Astrocyte (in vitro differentiated cells and primary cell): Measurements from ENCODE around the gene SARS1. TPM values are rescaled to one million over a fixed set of nuclear protein-coding genes. Genes with fewer than 3 reads are reported as not detected.

Experiments used
- DNase-seq: peaks from one replicate; pipeline ENCODE4 v3.0.0-alpha.2; 2010; ENCODE audit warnings: low read depth
- FAIRE-seq: peaks from 2 replicates; lab custom pipeline; 2011; peaks lifted over from hg19 to GRCh38; lab: Jason Lieb, UNC
- H2AFZ ChIP-seq: 2 replicates; pipeline ENCODE4 v1.6.0; 2012; ENCODE audit warnings: low read depth, low read length, inconsistent platforms
- H3K27ac ChIP-seq: 2 replicates; pipeline ENCODE4 v1.5.1; 2011; ENCODE audit warnings: low read depth, low read length, inconsistent platforms
- H3K27me3 ChIP-seq: 2 replicates; pipeline ENCODE4 v1.6.0; 2011; ENCODE audit warnings: low read length, inconsistent platforms; ENCODE audit not compliant: insufficient read depth
- H3K36me3 ChIP-seq: 2 replicates; pipeline ENCODE4 v1.5.1; 2011; ENCODE audit warnings: low read length, inconsistent platforms; ENCODE audit not compliant: insufficient read depth
- H3K4me1 ChIP-seq: 2 replicates; pipeline ENCODE4 v1.5.1; 2011; ENCODE audit warnings: low read length, inconsistent platforms; ENCODE audit not compliant: insufficient read depth
- H3K4me2 ChIP-seq: 2 replicates; pipeline ENCODE4 v1.6.0; 2012; ENCODE audit warnings: low read length, inconsistent platforms
- H3K4me3 ChIP-seq: 2 replicates; pipeline ENCODE4 v1.5.1; 2011; ENCODE audit warnings: low read depth, mild to moderate bottlenecking, low read length, inconsistent platforms; ENCODE audit not compliant: insufficient read depth
- H3K79me2 ChIP-seq: 2 replicates; pipeline ENCODE4 v1.6.0; 2012; ENCODE audit warnings: mild to moderate bottlenecking, low read length, inconsistent platforms; ENCODE audit not compliant: insufficient read depth
- H3K9ac ChIP-seq: 2 replicates; pipeline ENCODE4 v1.6.0; 2012; ENCODE audit warnings: mild to moderate bottlenecking, low read length, inconsistent platforms
- H3K9me3 ChIP-seq: 2 replicates; pipeline ENCODE4 v1.5.1; 2012; ENCODE audit warnings: low read depth, mild to moderate bottlenecking, low read length, inconsistent platforms; ENCODE audit not compliant: insufficient read depth
- H4K20me1 ChIP-seq: 2 replicates; pipeline ENCODE4 v1.6.0; 2012; ENCODE audit warnings: low read length, inconsistent platforms; ENCODE audit not compliant: insufficient read depth
- H3K27ac Mint-ChIP-seq: one replicate; pipeline ENCODE4 v1.8.0; 2021; ENCODE audit warnings: mild to moderate bottlenecking, mixed read lengths; ENCODE audit not compliant: unreplicated experiment
- H3K27me3 Mint-ChIP-seq: one replicate; pipeline ENCODE4 v1.8.0; 2021; ENCODE audit warnings: low read depth, mixed read lengths; ENCODE audit not compliant: unreplicated experiment
- H3K36me3 Mint-ChIP-seq: one replicate; pipeline ENCODE4 v1.8.0; 2021; ENCODE audit warnings: low read depth, mixed read lengths; ENCODE audit not compliant: unreplicated experiment
- H3K4me1 Mint-ChIP-seq: one replicate; pipeline ENCODE4 v1.8.0; 2021; ENCODE audit warnings: low read depth, mixed read lengths; ENCODE audit not compliant: unreplicated experiment
- H3K4me3 Mint-ChIP-seq: one replicate; pipeline ENCODE4 v1.8.0; 2021; ENCODE audit warnings: mild to moderate bottlenecking, moderate library complexity, mixed read lengths; ENCODE audit not compliant: unreplicated experiment
- H3K9me3 Mint-ChIP-seq: one replicate; pipeline ENCODE4 v1.8.0; 2021; ENCODE audit warnings: mild to moderate bottlenecking, mixed read lengths; ENCODE audit not compliant: unreplicated experiment
- EZH2 ChIP-seq: IDR thresholded peaks from 2 replicates; pipeline ENCODE4 v1.6.1; 2012; ENCODE audit warnings: mild to moderate bottlenecking, low read length, inconsistent platforms; ENCODE audit not compliant: insufficient read depth
- total RNA-seq: library from RNA; stranded (reverse); gene quantifications from 2 replicates; pipeline ENCODE4 v1.2.1, GENCODE V29; 2021
- TF ChIP-seq, protein P1 (sequence below): IDR thresholded peaks from 2 replicates; pipeline ENCODE4 v1.5.1; 2011; ENCODE audit warnings: low read depth, mild to moderate bottlenecking, inconsistent platforms, low read length, moderate library complexity; ENCODE audit not compliant: insufficient read depth

Gene SARS1
- total RNA-seq, 1 donor from 2014 or later: 355 TPM

- peak overlapping the region; percentile 13 for H3K27ac ChIP-seq
- H3K27ac Mint-ChIP-seq: no peak overlapping the region
- DNase-seq: no peak
- peaks cover 7% of the 10 kb centered on the region for H3K36me3 Mint-ChIP-seq
- H3K9ac ChIP-seq: no peak overlapping the region
- H3K9me3 ChIP-seq: no peaks in the 10 kb centered on the region
- FAIRE-seq: no peak
- H3K4me3 ChIP-seq: no peak overlapping the region
- TF ChIP-seq EZH2: no peak
- TF ChIP-seq, protein P1, sequence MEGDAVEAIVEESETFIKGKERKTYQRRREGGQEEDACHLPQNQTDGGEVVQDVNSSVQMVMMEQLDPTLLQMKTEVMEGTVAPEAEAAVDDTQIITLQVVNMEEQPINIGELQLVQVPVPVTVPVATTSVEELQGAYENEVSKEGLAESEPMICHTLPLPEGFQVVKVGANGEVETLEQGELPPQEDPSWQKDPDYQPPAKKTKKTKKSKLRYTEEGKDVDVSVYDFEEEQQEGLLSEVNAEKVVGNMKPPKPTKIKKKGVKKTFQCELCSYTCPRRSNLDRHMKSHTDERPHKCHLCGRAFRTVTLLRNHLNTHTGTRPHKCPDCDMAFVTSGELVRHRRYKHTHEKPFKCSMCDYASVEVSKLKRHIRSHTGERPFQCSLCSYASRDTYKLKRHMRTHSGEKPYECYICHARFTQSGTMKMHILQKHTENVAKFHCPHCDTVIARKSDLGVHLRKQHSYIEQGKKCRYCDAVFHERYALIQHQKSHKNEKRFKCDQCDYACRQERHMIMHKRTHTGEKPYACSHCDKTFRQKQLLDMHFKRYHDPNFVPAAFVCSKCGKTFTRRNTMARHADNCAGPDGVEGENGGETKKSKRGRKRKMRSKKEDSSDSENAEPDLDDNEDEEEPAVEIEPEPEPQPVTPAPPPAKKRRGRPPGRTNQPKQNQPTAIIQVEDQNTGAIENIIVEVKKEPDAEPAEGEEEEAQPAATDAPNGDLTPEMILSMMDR: no peak
- H3K4me2 ChIP-seq: peak overlapping the region; percentile 1
- H4K20me1 ChIP-seq: no peaks in the 10 kb centered on the region
- peak overlapping the region; percentile 23 for H3K4me3 Mint-ChIP-seq
- H3K4me1 ChIP-seq: peaks cover 21% of the 10 kb centered on the region
- peaks cover 15% of the 10 kb centered on the region for H3K4me1 Mint-ChIP-seq
- H3K36me3 ChIP-seq: no peaks in the 10 kb centered on the region
- H3K9me3 Mint-ChIP-seq: no peaks in the 10 kb centered on the region
- H3K27me3 Mint-ChIP-seq: peaks cover 2% of the 10 kb centered on the region
- H3K79me2 ChIP-seq: peaks cover 4% of the 10 kb centered on the region
- H2AFZ ChIP-seq: peak overlapping the region; percentile 46
- no peaks in the 10 kb centered on the region for H3K27me3 ChIP-seq
These were observed 43.4 kb downstream of the SARS1 start for GRCh38 chr1:109256971-109257681.

- H3K9me3 ChIP-seq: no peaks in the 10 kb centered on the region
- H3K36me3 ChIP-seq: no peaks in the 10 kb centered on the region
- DNase-seq: no peak
- no peaks in the 10 kb centered on the region for H3K27me3 ChIP-seq
- peaks cover 2% of the 10 kb centered on the region for H3K79me2 ChIP-seq
- H3K4me3 Mint-ChIP-seq: no peak overlapping the region
- H3K9ac ChIP-seq: no peak overlapping the region
- H3K27me3 Mint-ChIP-seq: peaks cover 2% of the 10 kb centered on the region
- H3K4me1 Mint-ChIP-seq: peaks cover 15% of the 10 kb centered on the region
- peak overlapping the region; percentile 46 for H2AFZ ChIP-seq
- no peaks in the 10 kb centered on the region for H4K20me1 ChIP-seq
- H3K27ac Mint-ChIP-seq: peak overlapping the region; percentile 24
- no peak for TF ChIP-seq EZH2
- TF ChIP-seq, protein P1: no peak
- FAIRE-seq: no peak
- peaks cover 21% of the 10 kb centered on the region for H3K4me1 ChIP-seq
- peak overlapping the region; percentile 1 for H3K4me2 ChIP-seq
- H3K9me3 Mint-ChIP-seq: no peaks in the 10 kb centered on the region
- H3K4me3 ChIP-seq: no peak overlapping the region
- peaks cover under 1% of the 10 kb centered on the region for H3K36me3 Mint-ChIP-seq
- H3K27ac ChIP-seq: peak overlapping the region; percentile 13
These were observed 44.1 kb downstream of the SARS1 start for GRCh38 chr1:109257682-109258421.
